Stimulated activated CD4-positive, alpha-beta T cell treated with anti-CD3 and anti-CD28 coated beads, Interleukin-1b, Interleukin-23, amount 100 ng/mL, for 48 hours (primary cell): ENCODE results near the gene C10orf67.
"Not testable (repeated sequence)": the region's sequence is repeated elsewhere in the genome, so short reads cannot be mapped to it uniquely, and the experiment has no call there.

ENCODE experiments used
- DNase-seq: peaks from one replicate; pipeline ENCODE4 v3.0.0-alpha.2; 2020

C10orf67 gene

DNA sequence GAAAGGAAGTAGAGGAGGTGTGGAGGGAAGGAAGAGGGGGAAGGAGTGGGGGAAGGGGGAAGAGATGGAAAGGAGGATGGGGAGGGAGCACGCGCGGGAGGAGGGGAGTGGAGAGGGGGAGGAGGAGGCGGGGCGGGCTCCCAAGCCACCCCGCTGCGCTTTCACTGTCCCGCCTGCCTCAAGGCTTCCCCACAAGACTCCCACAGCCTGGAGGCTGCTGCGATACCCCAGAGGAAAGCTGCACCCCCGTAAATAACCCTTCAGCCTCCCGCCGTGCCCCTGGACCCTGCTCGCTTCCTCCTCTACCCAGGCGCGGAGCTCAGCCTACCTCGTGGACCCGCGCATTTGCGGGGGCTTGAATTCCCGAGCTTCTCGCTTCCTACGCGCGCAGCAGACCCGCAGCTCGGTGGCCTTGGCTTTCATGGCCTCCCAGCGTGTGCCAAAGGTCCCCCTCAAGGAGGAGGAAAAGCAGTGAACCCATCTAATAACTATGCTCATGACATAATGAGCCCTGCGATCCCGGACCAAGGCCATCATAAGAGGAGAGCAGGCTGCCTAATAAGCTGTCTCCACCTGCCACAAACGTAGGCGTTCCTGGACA is at the start of gene C10orf67:
Gene C10orf67, minus strand, starts transcription at position 557 of the 601 bp plus-strand sequence. Its CDS starts 23 bp downstream, at position 534.
- DNase-seq, result peak; percentile 22

- DNase-seq, result peak; percentile 36
These were observed 47.2 kb upstream of the C10orf67 start for GRCh38 chr10:23391821-23392220.

DNA sequence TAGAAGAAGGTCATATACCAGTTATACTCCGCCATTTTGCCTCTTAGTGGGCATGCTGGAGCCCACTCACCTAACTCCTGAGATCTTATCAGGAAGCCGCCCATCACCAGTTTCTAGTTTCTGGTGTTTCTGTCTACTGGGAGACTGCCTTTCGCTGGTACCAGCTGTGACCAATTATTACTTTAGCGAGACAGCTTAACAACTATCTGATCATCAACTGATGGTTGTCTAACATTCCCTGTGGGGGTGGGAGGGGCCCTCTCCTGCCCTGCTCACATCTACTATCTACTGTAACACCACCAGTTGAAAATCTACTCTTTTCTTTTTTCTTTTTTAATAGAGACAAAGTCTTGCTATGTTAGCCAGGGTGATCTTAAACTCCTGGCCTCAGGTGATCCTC is 46.2 kb upstream of the C10orf67 start:
- no peak for DNase-seq

DNA sequence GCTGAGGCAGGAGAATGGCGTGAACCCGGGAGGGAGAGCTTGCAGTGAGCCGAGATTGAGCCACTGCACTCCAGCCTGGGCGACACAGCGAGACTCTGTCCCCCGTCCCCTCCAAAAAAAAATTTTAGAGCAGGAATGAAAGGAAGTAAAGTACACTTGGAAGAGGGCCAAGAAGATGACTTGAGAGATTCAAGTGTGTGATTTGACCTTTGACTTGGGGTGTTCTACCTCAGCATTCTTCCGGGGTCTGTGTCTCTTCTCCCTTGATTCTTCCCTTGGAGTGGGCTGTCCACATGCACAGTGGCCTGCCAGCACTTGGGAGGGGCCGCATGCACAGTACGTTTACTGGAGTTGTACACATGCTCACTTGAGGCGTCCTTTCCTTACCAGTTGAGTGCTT is 45.8 kb upstream of the C10orf67 start:
- not testable (repeated sequence) for DNase-seq

GRCh38 chr10:23387516-23387915 is 42.9 kb upstream of the C10orf67 start:
- DNase-seq, result not testable (repeated sequence)

GRCh38 chr10:23386052-23386451 is 41.5 kb upstream of the C10orf67 start:
- DNase-seq, result no peak

DNA sequence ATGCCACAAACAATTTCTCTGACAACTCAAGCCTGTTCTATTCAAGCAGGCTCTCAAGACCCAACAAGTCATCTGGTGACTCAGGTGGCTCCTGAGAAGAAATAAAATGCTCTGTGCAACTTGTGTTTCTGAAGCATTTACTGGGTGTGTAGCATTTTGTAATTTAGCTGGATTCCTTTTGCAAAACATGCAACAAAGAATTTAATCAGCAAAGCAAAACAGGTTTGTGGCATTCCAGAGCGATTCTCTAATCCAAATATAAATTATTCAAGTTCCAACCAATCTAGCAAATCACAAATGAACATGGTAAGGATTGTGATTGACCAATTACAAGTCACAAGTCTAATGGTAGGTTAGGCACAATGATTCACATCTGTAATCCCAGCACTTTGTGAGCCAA is 39.8 kb upstream of the C10orf67 start:
- DNase-seq, result no peak

- DNase-seq, result no peak
These were observed 39.0 kb upstream of the C10orf67 start for GRCh38 chr10:23383637-23384036.

- DNase-seq, result no peak
These were observed 36.9 kb upstream of the C10orf67 start for GRCh38 chr10:23381298-23382040.

- no peak for DNase-seq
These were observed 35.1 kb upstream of the C10orf67 start for GRCh38 chr10:23379686-23380085.

- DNase-seq, result no peak
These were observed 31.6 kb upstream of the C10orf67 start for GRCh38 chr10:23376229-23376655.

DNA sequence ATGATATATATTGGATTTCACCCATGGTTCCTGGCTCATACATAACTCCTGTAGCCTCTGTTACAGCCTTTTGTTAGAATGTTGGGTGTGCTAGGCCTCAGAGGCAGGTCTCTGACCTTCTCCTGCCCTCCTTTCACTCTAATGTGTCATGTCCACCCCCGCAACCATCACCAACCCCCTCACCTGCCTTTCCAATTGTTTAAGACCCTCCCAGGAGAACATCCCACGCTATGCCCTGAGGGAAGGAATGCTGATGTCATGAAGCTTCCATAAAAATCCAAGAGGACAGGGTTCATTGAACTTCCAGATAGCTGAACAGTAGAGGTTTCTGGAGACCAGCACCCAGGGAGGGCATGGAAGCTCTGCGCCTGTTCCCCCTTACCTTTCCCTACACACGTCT is 30.8 kb upstream of the C10orf67 start:
- DNase-seq, result no peak

GRCh38 chr10:23373156-23373555 is 28.6 kb upstream of the C10orf67 start:
- DNase-seq, result no peak

DNA sequence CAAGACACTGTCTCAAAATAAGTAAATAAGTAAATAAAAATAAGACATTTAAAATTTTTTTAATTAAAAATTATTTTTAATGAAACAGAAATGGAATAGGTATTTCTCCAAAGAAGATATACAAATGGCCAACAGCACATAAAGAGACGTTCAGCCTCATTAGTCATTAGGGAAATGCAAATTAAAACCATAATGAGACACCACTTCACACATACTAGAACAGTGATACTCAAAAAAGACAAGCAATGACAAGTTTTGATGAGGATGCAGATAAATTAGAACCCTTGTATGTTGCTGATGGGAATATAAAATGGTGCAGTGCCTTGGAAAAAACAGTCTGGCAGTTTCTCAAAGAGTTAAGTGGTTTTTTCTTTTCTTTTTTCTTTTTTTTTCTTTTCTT is 26.5 kb upstream of the C10orf67 start:
- DNase-seq, result no peak

GRCh38 chr10:23370106-23370505 is 25.5 kb upstream of the C10orf67 start:
- no peak for DNase-seq

DNA sequence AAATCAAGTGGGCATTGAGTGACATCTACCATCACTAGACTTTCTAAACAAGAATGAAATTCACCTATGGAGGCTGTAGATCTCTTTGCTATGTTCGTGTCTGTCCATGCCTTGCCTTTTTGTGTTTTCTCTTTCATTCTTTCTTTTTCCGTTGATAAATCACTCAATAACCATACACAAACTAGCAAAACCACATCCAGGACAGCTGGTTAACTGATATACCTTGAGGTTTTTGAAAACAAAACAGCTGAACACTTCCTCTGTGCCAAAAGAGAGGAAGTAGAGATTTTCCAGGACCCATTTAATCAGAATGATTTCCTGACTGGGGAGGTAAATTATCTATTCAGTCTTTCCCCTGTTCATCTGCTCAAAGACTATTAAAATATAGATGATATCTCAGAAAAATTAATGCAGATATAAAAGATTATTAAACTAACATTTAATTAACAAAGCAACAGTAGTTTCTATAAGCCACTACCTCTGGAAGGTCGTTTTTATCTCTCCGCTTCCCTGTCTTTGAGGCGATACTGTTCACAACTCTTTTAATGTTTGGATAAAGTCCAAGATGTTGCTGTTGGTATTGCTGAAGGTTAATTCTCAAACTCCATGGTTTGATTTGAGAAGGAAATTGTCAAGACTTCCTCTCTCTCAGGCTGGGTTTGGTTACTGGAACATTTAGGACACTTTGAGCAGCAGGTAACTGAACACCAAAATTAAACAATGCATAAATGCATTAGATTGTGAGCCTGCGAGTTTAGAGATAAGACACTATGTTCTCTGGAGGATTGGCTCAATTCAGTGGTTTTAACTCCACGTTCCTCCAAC is 24.4 kb upstream of the C10orf67 start:
- no peak for DNase-seq

DNA sequence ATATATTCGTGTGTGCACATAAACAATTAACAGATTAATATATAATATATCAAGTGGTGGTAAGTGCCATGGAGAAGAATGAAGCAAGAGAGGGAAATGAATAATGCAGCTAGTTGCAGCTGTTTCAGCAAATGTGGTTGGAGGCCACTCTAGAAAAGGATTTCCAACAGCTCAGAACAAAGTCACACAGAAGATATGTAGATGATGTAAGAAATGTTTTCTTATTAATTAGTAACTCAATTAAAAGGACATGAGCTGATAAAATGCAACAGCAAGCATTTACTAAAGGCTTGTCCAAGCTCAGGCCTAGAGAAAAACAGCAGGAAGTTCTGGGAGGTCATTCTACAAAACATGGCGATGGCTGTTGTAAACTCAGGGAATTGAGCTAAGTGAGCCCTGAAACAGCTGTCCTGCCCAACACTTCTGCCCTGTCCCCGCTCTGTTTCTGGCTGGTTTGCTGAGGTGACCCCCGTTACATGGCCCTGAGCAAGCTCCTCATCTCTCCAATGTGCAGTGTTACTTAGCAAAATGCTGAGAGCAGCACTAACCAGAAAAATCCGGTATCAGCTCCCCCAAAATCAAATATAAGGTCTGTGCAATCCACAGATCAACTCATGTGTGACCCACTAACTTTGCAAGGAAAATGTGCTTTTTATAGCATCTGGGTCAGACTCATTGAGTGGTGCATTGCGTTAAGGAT is 23.4 kb upstream of the C10orf67 start:
- no peak for DNase-seq

DNA sequence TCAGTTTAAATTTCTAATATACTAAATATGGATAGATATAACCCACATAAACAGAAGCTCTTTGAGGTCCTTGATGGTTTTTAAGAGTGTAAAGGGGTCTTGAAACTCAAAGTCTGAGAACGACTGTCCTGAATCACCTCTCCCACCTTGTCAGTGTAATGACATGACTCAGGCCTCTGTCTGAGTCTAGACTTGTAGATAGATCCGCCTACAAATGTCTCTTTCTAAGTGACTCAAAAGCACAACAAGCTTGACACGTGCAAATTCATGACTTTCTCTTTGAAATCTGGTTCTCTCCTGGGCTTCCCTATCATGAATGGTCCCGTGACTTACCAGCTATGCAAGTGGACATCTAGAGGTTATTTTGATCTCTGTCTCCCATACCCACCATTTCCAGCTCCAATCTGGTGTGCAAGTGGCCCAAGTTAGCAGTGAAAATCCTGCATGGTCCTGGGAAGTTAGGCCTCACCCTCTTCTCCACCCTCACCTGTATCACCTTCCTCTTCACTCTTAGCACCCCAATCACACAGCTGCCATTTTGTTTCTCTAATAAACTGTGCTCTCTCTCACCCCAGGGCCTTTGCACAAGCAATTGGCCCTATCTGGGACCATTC is 20.9 kb upstream of the C10orf67 start:
- peak; percentile 33 for DNase-seq

- peak; percentile 35 for DNase-seq
These were observed 19.8 kb upstream of the C10orf67 start for GRCh38 chr10:23364378-23364777.

DNA sequence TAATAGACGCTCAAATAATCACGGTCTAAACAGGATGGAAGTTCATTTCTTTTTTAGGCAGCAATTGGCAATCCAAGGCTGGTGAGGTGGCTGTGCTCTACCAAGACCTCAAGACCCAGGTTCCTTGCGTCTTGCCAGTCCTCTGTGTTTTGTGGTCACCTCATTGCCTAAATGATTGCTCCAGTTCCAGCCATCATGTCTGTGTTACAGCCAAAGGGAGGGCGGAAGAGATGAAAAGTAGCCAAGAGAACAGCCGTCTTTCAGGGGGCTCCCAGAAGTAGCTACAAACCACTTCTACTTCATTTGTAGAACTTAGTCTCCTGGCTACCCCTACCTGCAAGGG is 19.2 kb upstream of the C10orf67 start:
- DNase-seq, result no peak

GRCh38 chr10:23362879-23363792 is 18.5 kb upstream of the C10orf67 start:
- DNase-seq, result peak; percentile 53
